GM21360 (cell line): ENCODE data around the gene BAD.
A peak's percentile ranks its signal among the peaks of the same experiment; 100 is the strongest.
"Not testable (repeated sequence)": the region's sequence is repeated elsewhere in the genome, so short reads cannot be mapped to it uniquely, and the experiment has no call there.

ENCODE experiments used
- ATAC-seq: cut with Tn5 transposase; IDR thresholded peaks from one replicate; pipeline ENCODE4 v1.9.1; 2021; ENCODE audit warnings: mild to moderate bottlenecking, moderate library complexity; ENCODE audit not compliant: unreplicated experiment

Gene BAD

DNA sequence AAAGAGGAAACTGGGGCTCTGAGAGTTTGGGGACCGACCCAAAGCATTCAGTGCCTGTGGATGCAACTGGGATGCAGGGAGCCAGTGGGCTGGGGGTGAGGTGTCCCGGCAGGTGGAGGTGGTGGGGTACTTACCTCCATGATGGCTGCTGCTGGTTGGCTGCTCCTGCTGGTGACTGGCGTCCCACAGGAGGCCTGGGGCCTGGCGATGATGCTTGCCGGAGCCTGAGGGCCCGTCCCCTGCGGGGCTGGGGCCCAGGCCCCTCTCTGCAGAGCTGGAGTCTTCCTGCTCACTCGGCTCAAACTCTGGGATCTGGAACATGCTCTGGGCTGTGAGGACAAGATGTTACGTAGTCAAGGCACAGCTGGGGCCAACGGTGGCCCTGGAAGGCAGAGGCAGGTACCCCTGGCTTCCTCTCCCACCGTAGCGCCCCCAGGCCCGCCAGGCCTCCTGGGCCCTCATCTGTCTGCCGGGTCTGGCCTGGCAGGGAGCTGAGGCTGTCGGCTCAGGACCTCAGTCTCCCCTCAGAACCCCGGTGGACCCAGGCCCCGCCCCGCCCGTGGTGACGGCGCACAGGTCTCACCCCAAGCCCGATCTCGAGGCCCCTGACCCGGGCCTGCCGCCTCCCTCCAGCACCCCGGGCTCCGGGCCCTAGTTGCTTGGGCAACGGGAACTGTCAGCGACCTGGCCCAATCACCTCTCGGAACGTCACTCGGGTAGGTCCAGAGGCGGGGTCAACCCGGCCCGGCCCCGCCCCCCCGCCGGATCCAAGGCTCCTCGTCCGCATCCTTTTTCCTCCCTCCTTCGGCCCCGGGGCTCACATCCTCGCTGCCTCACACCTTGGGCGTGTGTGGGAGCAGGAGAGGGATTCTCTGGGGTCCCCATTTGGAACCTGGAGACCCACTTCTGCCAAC lies at the start of gene BAD:
TSS of gene BAD (minus strand) at position 618 of the 914 bp plus-strand sequence. CDS start at position 321, 297 bp downstream.
- peak; percentile 63 for ATAC-seq

DNA sequence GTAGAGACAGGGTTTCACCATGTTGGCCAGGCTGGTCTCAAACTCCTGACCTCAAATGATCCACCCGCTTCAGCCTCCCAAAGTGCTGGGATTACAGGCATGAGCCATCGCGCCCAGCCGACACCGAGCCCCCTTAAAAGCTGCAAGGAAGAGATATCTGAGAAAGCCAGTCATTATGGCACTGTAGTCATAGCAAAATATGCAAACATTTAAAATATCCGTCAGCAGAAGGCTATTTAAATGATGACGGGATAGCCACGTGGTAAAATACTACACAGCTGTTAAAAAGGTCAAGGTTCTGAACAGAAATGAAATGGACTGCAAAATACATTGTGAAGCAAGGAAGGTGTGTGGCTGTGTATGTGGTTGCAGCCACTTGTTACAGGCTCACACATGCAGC lies 49.1 kb upstream of the BAD start:
- no peak for ATAC-seq

DNA sequence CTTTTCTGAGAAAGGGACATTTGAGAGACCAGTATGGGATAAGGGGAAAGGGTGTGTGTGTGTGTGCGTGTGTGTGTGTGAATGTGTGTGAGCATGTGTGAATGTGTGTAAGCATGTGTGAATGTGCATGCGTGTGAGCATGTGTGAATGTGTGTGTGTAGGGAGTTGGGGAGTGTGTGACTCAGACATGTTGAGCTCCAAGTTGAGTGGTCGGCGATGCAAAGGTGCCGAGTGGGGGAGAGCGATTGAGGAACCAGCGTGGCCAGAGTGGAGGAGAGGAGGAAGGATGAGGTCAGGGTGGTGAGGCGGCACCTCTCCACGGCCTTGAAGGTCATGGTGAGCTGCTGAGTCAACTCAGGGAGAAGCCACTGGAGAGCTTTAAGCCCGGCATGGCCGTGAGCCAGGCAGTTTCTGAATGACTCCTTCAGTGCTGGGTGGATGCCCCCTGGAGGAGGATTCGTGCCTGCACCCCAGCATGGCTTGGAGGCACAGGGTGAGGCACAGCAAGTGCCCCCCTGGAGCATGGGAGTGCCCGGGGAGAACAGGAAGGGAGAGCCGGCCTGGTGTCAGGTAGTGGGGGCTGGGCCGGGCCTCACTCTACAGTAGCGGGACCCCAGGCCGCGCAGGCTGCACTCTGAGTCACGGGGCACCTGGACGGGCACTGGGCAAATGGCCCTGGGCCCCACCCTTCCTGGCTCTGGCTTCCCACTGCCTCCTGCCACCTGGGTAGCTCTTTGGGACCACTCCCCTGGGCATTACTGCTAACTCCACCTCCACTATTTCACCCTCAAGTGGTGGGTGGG lies 47.3 kb upstream of the BAD start:
- ATAC-seq = no peak

DNA sequence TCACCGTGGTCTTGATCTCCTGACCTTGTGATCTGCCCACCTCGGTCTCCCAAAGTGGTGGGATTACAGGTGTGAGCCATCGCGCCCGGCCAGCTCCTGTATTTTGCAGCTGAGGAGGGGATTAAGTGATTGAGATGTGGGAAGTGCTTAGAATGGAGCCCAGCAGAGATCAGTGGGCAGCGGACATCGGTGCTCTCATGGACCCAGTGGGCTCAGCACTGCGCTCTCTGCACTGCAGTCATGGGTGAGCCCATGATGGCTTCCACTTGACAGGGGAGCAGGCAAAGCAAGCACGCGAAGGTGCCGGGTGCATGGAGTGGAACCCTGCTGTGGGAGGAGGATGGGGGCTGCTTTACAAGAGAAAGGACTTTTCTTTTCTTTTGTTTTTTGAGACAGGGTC lies 46.4 kb upstream of the BAD start:
- no peak for ATAC-seq

DNA sequence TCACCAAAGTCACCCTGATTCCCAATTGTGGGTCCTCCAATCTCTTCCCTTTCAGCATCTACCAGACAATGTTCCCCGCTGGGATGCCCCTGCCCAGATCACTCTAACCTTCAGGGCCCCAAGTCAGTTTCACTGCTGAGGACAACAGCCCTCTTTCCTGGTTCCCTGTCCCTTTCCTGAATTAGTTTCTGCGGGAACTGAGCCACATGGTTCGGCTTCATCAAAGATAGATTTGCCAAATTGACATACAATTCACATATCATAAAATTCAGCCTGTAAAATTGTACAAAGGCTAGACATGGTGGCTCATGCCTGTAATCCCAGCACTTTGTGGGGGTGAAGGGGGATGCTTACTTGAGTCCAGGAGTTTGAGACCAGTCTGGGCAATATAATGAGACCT lies 43.5 kb upstream of the BAD start:
- ATAC-seq = no peak

DNA sequence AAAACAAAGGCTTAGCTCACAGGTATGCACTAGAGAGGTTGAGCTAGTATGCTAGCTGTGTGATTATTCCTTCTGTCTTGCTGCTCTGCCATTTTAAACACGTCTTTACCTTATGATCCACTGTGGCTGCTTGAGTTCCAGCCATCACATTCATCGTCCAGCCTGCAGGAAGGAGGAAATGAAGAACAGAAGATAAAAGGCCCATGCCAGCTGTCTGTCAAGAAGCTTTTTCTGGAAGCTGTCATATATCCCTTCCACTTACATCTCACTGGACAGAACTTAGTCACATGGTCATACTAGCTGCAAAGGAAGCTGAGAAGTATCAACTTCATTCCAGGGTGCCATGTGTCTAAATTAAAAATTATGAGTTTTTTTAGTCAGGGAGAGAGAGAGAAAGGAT lies 42.9 kb upstream of the BAD start:
- ATAC-seq = no peak

DNA sequence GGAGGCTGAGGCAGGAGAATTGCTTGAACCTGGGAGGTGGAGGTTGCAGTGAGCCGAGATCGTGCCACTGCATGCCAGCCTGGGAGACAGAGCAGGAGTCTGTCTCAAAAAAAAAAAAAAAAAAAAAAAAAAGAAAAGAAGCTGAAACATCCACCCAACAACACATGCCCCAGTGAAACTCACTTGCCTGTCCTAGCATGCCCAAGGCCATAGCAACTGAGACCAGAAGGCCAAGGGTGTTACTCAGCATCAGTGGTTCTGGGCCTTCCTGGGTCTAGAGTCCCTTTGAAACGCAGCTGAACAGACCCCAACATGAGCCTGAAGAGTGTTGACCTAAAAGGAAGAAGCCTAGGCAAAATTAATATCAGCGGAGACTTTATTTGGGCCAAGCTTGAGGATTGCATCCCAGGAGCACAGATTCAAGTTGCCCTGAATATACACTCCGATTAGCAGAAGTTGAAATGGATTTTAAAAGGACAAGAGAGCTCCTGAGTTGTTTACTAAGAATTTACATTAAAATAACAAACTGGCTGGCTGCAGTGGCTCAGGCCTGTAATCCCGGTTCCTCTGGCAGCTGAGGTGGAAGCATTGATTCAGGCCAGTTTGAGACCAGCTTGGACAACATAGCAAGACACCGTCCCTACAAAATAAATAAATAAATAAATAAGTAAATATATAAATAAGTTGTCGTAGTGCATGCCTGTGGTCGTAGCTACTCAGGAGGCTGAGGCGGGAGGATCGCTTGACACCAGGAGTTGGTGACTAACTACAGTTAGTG lies 40.4 kb upstream of the BAD start:
- no peak for ATAC-seq

DNA sequence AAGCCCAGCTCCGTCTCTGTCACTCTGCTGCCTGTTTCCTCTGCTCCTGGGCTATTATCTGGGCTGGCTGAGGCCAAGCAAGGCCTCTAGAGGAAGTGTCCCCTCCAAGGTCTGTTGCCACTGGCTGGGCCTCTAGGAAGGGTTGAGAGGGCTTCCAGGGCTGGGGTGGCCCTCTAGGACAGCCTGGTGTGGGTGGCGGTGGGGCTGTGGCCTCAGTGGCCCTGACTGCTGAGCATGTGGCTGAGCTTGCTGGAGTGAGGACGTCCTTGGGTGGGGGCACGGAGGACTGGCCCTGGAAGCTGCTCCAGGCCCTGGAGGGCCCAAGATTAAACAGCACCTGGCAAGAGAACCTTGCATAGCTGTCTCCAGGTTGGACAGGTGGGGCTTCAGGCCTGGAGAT lies 39.5 kb upstream of the BAD start:
- ATAC-seq = not testable (repeated sequence)

DNA sequence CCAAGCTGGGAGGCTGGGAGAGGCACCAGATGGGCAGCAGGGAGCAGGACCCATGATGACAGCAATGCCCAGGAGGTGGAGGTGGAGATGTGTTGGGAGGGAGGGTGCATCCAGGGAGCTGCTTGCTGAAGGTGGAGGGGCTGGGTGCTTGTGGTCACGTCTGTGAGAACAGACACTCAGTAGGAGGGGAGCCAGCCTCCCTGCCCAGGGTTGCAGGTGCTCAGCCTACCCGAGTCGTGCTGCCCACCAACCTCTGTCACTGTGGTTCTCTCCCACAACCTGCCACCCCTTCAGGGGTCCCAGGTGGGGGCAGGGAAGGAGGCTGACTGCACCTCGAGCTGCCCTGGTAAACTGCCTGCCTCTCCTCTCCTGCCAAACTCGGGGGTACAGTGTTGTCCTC lies 38.9 kb upstream of the BAD start:
- no peak for ATAC-seq

DNA sequence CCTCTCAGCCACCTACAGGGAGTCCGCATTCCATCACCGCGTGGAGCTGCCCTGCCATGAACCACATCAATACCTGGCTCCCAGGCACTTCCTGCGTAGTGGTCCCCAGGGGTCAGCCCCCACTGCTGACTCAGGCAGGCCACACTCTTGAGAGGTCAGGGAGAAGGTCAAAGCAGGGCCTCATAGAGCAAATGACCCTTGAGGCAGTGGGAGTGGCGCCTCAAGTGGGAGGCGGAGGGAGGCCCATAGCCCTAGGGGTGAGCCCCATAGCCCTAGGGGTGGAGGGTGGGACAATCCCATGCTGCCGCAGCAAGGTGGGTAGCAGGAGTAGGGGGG lies 38.4 kb upstream of the BAD start:
- no peak for ATAC-seq

DNA sequence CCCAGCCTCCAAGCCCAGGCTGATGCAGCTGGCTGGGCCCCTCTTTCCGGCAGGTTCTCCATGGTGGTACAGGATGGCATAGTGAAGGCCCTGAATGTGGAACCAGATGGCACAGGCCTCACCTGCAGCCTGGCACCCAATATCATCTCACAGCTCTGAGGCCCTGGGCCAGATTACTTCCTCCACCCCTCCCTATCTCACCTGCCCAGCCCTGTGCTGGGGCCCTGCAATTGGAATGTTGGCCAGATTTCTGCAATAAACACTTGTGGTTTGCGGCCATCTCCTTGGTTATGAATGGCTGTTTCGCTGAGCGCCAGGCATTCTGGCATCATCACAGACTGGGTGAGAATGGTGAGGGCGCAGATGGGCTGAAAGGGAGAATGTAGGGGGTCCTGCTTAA lies 37.1 kb upstream of the BAD start:
- no peak for ATAC-seq

DNA sequence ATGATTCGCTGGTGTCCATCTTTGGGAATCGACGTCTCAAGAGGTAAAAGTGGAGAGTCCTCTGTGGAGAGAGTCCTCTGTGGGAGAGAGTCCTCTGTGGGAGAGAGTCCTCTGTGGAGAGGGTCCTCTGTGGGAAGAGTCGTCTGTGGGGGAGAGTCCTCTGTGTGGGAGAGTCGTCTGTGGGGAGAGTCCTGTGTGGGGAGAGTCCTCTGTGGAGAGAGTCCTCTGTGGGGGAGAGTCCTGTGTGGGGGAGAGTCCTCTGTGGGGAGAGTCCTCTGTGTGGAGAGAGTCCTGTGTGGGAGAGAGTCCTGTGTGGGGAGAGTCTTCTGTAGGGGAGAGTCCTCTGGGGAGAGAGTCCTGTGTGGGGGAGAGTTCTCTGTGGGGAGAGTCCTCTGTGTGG lies 36.6 kb upstream of the BAD start:
- no peak for ATAC-seq

DNA sequence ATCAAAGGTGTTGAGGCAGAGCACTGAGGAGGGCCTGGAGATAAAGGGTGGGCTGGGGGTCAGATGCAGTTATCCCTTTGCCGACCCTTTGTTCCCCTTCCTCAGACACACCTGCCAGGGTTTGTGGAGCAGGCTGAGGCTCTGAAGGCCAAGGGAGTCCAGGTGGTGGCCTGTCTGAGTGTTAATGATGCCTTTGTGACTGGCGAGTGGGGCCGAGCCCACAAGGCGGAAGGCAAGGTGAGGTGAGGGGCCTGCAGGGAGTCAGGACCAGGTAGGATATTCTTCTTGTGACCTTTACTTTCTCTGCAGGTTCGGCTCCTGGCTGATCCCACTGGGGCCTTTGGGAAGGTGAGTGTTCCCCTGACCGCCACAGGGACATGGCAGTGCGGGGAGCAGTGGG lies 36.1 kb upstream of the BAD start:
- ATAC-seq = no peak

DNA sequence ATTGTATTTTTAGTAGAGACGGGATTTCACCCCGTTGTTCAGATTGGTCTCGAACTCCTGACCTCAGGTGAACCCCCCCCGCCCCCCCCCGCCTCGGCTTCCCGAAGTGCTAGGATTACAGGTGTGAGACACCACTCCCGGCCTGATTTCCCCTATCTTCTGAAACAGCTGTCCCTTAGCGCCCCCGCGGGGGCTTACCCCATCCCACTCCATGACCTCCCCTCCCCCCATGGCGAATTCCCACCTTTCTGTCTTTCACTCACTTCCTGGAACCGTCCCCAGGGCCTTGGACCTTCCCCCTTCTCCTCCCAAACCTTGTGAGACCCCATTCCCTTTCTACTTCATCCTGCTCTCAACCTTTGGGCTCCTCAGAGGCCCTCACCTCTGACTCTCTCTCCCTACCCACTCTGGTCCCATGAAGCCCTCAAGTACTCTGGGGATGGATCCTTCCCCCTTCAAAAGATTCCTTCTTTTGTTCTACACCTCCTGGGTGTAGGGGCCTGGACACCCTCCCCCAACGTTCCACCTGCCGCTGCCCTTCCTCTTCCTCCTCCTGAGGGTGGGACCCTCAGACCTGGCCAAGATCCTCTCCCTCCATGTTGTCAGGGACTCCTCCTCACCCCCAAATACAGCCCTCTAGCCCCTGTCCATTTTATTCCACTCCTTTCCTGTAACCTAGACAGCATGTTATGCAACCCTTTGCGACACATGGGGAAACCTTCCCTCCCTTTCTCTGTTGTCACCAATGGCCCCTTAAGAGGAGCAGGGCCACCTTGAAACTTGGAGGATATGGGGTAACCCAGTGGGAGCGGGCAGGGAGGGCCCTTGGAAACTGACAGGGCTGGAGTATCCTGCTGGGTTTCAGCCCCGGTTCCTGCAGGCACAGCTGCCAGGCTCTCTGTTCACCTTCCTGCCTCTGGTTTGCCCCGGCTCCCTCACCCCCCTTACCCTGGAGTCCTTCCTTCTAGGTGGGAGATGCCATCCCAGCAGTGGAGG lies 34.6 kb upstream of the BAD start:
- ATAC-seq = no peak

DNA sequence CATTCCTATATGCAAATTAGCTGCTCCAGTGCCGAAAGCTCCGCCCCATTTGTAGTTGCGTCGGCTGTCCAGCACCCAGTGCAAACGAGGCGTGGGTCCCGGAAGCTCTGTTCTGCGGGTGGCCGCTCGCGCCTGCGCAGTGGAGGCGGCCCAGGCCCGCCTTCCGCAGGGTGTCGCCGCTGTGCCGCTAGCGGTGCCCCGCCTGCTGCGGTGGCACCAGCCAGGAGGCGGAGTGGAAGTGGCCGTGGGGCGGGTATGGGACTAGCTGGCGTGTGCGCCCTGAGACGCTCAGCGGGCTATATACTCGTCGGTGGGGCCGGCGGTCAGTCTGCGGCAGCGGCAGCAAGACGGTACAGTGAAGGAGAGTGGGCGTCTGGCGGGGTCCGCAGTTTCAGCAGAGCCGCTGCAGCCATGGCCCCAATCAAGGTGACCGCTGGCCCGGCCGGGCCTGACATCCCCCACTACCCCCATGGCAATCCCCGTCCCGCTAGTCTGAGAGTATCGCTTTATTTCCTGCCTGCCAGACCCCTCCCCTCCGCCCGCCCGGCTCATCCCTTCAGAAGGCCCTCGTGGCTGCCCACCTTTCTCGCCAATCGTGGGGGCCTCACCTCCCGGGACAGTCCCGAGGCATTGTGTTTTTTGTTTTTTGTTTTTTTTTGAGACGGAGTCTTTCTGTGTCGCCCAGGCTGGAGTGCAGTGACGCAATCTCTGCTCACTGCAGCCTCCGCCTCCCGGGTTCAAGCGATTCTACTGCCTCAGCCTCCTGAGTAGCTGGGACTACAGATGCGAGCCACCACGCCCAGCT lies 33.7 kb upstream of the BAD start, which contains the start of gene PRDX5:
TSS of gene PRDX5 (plus strand) at position 161 of the 805 bp plus-strand sequence. CDS start at position 256, 95 bp downstream.
- peak; percentile 58 for ATAC-seq

DNA sequence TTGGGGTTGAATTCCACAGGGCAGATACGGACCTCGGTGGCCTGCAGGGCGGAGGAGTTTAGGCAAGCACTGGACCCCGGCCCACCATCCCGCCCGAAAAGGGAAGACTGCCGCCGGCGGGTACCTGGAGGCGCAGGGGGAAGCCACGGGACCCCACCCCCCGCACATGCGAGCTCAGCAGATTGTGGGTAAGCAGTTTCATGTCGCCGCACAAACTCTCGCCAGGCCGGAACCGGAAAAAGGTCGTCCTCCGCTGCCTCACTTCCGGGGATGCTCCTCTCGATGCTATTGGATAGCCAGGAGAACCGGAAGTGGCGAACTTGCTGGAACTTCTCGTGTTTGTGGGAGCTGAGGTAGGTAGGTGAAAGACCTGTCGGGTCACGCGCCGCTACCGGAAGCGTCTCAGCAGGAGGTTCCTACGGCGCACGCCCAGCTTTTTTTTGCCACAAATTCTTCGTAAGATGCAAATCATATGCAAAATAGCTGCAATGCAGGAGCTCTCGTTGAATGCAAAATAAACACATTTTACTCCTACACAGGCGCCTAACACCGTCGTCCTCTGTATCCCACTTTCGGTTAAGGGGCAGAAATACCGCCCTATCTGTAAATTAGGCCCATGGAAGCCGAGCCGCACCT lies 33.0 kb upstream of the BAD start, which contains the start of gene TRMT112:
TSS of gene TRMT112 (minus strand) at position 235 of the 636 bp plus-strand sequence. CDS start at position 202, 33 bp downstream.
- ATAC-seq = peak; percentile 49

DNA sequence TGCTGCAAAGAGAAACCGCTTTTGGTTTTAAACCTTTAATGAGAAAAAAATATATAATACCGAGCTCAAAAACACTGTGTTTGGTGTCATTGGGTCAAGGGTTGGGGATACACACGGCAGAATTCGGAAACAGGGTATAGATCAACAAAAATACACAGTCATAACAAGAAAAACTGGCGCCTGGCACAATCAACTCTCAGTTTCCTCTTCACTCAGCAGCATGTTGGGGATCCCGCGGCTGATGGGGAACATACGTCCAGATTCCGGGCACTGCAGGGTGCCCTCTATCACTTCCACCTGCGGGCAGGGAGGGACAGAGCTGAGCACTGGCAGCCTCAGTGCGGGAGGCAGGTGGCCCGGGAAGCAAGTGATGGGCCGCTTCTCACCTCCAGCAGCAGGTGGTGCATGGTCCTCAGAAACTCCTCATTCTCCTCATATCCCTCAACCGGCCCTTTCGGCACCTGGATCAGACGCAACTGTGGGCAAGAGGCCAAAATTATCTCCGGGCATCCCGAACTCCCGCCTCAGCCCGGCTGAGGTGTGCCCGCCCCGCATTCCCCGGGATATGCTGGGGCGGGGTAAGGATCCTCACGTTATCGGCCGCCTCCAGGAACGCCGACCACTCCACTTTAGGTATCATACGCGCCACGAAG lies 32.3 kb upstream of the BAD start:
- ATAC-seq = peak; percentile 22
